GM23338 (cell line): ENCODE measurements around the gene JAG2. TPM values are rescaled to one million over a fixed set of nuclear protein-coding genes. Genes with fewer than 3 reads are reported as not detected.

Experiments
- ATAC-seq: fragments of 200-7000 bp; cut with Tn5 transposase; 3 replicates; pipeline ENCODE4 v1.9.1; 2020
- DNase-seq: peaks from one replicate; pipeline ENCODE4 v3.0.0-alpha.2; 2015; ENCODE audit warnings: low spot score
- H2AFZ ChIP-seq: fragments of 200-600 bp; sonication (generic); 2 replicates; pipeline ENCODE4 v1.8.0; 2016; ENCODE audit warnings: antibody characterized with exemption, mild to moderate bottlenecking, moderate library complexity
- H3F3A ChIP-seq: fragments of 200-600 bp; sonication (generic); replicated peaks from 2 replicates; pipeline ENCODE4 v1.8.0; 2017; ENCODE audit warnings: antibody characterized with exemption, mixed run types, low read depth
- H3K27ac ChIP-seq: fragments of 200-600 bp; sonication (generic); 2 replicates; pipeline ENCODE4 v1.6.1; 2016; ENCODE audit warnings: low read depth
- H3K27me3 ChIP-seq: fragments of 200-600 bp; sonication (generic); 2 replicates; pipeline ENCODE4 v1.8.0; 2016; ENCODE audit warnings: mild to moderate bottlenecking, mixed run types, moderate library complexity; ENCODE audit not compliant: insufficient read depth
- H3K36me3 ChIP-seq: fragments of 200-600 bp; sonication (generic); 2 replicates; pipeline ENCODE4 v1.8.0; 2016; ENCODE audit warnings: mild to moderate bottlenecking; ENCODE audit not compliant: insufficient read depth
- H3K4me1 ChIP-seq: fragments of 200-600 bp; sonication (generic); 2 replicates; pipeline ENCODE4 v1.8.0; 2016; ENCODE audit warnings: mild to moderate bottlenecking, moderate library complexity; ENCODE audit not compliant: insufficient read depth
- H3K4me2 ChIP-seq: fragments of 200-600 bp; sonication (generic); 2 replicates; pipeline ENCODE4 v1.7.1; 2017; ENCODE audit warnings: mixed run types
- H3K4me3 ChIP-seq: fragments of 200-600 bp; sonication (generic); 2 replicates; pipeline ENCODE4 v1.6.1; 2016; ENCODE audit warnings: mixed run types
- H3K79me2 ChIP-seq: fragments of 200-600 bp; sonication (generic); replicated peaks from 2 replicates; pipeline ENCODE4 v1.8.0; 2017; ENCODE audit warnings: mild to moderate bottlenecking; ENCODE audit not compliant: insufficient read depth
- H3K9me2 ChIP-seq: fragments of 200-600 bp; sonication (generic); 2 replicates; pipeline ENCODE4 v1.8.0; 2017; ENCODE audit not compliant: insufficient read depth
- H4K20me1 ChIP-seq: fragments of 200-600 bp; sonication (generic); replicated peaks from 2 replicates; pipeline ENCODE4 v1.8.0; 2017; ENCODE audit warnings: mild to moderate bottlenecking; ENCODE audit not compliant: insufficient read depth
- H3K27ac Mint-ChIP-seq: 2 replicates; pipeline ENCODE4 v1.8.0; 2020; ENCODE audit warnings: inconsistent platforms, mild to moderate bottlenecking, moderate library complexity, mixed read lengths
- H3K27me3 Mint-ChIP-seq: 3 replicates; pipeline ENCODE4 v1.8.0; 2022; ENCODE audit warnings: low read depth, mild to moderate bottlenecking, moderate library complexity, mixed read lengths, inconsistent platforms; ENCODE audit not compliant: insufficient read depth, poor library complexity
- H3K36me3 Mint-ChIP-seq: 3 replicates; pipeline ENCODE4 v1.8.0; 2021; ENCODE audit warnings: low read depth, mild to moderate bottlenecking, inconsistent platforms, moderate library complexity, mixed read lengths
- H3K4me1 Mint-ChIP-seq: 3 replicates; pipeline ENCODE4 v1.8.0; 2020; ENCODE audit warnings: mild to moderate bottlenecking, inconsistent platforms, mixed read lengths
- H3K4me3 Mint-ChIP-seq: 3 replicates; pipeline ENCODE4 v1.8.0; 2021; ENCODE audit warnings: moderate library complexity, mild to moderate bottlenecking, inconsistent platforms, mixed read lengths
- H3K9me3 Mint-ChIP-seq: 3 replicates; pipeline ENCODE4 v1.8.0; 2020; ENCODE audit warnings: moderate library complexity, mild to moderate bottlenecking, inconsistent platforms, mixed read lengths
- CREB1 ChIP-seq: fragments of 250-450 bp; sonication (Bioruptor Pico); IDR thresholded peaks from 2 replicates; pipeline ENCODE4 v1.5.0; 2020; ENCODE audit warnings: low read depth, mild to moderate bottlenecking, moderate library complexity
- EZH2 ChIP-seq: fragments of 200-600 bp; sonication (generic); IDR thresholded peaks from one replicate; pipeline ENCODE4 v1.8.0; 2017; ENCODE audit warnings: antibody characterized with exemption, mild to moderate bottlenecking, low read depth; ENCODE audit not compliant: unreplicated experiment
- EZH2phosphoT487 ChIP-seq: fragments of 200-600 bp; sonication (generic); IDR thresholded peaks from one replicate; pipeline ENCODE4 v1.8.1; 2018; ENCODE audit warnings: antibody characterized with exemption; ENCODE audit not compliant: unreplicated experiment
- JUNB ChIP-seq: IDR thresholded peaks from one replicate; pipeline ENCODE4 v1.6.1; 2016; ENCODE audit warnings: antibody characterized with exemption; ENCODE audit not compliant: unreplicated experiment
- NANOG ChIP-seq: IDR thresholded peaks from 2 replicates; pipeline ENCODE4 v1.6.1; 2016; ENCODE audit warnings: antibody characterized with exemption, borderline replicate concordance
- POLR2AphosphoS5 ChIP-seq: IDR thresholded peaks from 2 replicates; pipeline ENCODE4 v1.6.1; 2016; ENCODE audit warnings: antibody characterized with exemption, low read depth
- STAT1 ChIP-seq: IDR thresholded peaks from one replicate; pipeline ENCODE4 v1.6.1; 2016; ENCODE audit warnings: antibody characterized with exemption; ENCODE audit not compliant: unreplicated experiment
- ZNF114 ChIP-seq: fragments of 250-450 bp; sonication (Bioruptor Pico); IDR thresholded peaks from 2 replicates; pipeline ENCODE4 v1.5.0; 2020; ENCODE audit warnings: mild to moderate bottlenecking, moderate library complexity
- ZNF331 ChIP-seq: fragments of 250-450 bp; sonication (Bioruptor Pico); IDR thresholded peaks from 2 replicates; pipeline ENCODE4 v1.5.0; 2020; ENCODE audit warnings: low read depth, mild to moderate bottlenecking, moderate library complexity
- polyA plus RNA-seq: library from polyadenylated mRNA; unstranded; fragments of >200 nt; fragmentation: Nextera tagmentation; extraction: Ambion mirVana; gene quantifications from 2 replicates; pipeline ENCODE4 v1.2.1, GENCODE V29; 2016
- total RNA-seq: library from RNA; depleted of rRNA; stranded (reverse); fragments of >200 nt; shearing (Covaris generic); gene quantifications from 2 replicates; pipeline ENCODE4 v1.2.3, GENCODE V29; 2014
- TF ChIP-seq, protein P1 (sequence below): IDR thresholded peaks from one replicate; pipeline ENCODE4 v1.6.1; 2018; ENCODE audit warnings: antibody characterized with exemption; ENCODE audit not compliant: unreplicated experiment
- TF ChIP-seq, protein P2 (sequence below): IDR thresholded peaks from 2 replicates; pipeline ENCODE4 v1.6.1; 2016; ENCODE audit warnings: antibody characterized with exemption
- TF ChIP-seq, protein P3 (sequence below), 2 experiments: fragments of 200-600 bp in 1 of 2; sonication (generic) in 1 of 2; conservative IDR thresholded peaks; 2 replicates each; pipeline versions ENCODE4 v1.5.1 to v1.6.1; 2016 to 2017; ENCODE audit warnings: antibody characterized with exemption in 2 of 2, low read depth in 2 of 2, mild to moderate bottlenecking in 2 of 2, moderate library complexity in 1 of 2
- TF ChIP-seq, protein P4 (sequence below): fragments of 250-450 bp; sonication (Bioruptor Pico); IDR thresholded peaks from 2 replicates; pipeline ENCODE4 v1.5.0; 2020; ENCODE audit warnings: mild to moderate bottlenecking, moderate library complexity

The JAG2 gene
- total and polyA plus RNA-seq, 2 experiments from 2014 or later: 1.9 to 10.3 TPM

DNA sequence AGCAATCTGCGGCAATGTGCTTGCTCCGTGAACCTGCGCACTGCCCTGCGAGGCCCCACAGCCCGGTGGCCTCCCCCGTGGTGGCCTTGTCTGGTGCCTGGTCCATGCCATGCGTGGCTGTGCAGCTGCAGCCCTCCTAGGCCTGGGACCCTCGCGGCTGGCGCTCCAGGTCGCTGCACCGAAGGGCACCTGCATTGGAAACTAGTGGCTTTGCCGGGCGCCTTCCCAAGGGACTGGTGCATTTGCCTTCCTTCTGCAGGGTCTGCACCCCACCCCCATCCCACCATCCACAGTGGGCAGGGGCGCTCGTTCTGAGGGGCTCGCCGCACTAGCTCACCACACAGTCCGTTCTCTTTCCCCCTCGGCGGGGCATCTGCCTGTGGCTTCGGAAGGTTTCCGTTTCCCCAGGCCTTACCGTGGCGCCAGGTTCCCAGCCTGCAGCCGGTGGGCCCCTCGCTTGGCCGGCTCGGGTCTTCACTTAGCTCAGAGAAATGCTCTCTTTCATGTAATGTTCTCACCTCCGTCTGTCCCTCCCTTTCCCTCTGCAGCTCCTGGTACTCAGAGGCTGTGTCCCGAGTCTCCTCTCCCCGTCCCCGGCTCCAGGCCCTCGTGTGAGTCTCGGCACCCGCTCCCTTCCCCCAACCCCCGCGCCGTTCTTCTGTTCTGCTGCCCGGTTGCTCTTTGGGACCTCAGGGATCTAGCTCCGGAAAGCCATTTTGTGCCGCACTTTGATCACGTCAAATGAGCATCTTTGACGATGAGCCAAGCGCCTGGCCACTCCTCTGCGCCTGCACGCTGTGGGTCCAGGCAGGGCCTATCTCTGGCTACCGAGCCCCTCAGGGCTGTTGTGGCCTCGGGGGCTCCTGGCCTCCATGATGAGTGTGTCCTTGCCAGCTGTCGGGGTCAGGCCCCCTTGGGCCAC, 31.9 kb downstream of the JAG2 start:
- no peaks in the 10 kb centered on the region; the same call in 2 of the 3 replicates for H3K4me1 Mint-ChIP-seq
- Histone ChIP-seq H4K20me1 (no peaks in the 10 kb centered on the region), H2AFZ (peak overlapping the region; percentile 66; the same call in 1 of the 2 replicates), H3K27me3 (no peaks in the 10 kb centered on the region), H3K4me3 (no peak overlapping the region), H3K27ac (no peak overlapping the region), H3K36me3 (no peaks in the 10 kb centered on the region), H3K4me1 (no peaks in the 10 kb centered on the region), H3F3A (no peaks in the 10 kb centered on the region), H3K79me2 (no peaks in the 10 kb centered on the region), H3K4me2 (no peak overlapping the region), H3K9me2 (no peaks in the 10 kb centered on the region)
- peaks cover 20% of the 10 kb centered on the region for H3K9me3 Mint-ChIP-seq
- TF ChIP-seq, protein P1, sequence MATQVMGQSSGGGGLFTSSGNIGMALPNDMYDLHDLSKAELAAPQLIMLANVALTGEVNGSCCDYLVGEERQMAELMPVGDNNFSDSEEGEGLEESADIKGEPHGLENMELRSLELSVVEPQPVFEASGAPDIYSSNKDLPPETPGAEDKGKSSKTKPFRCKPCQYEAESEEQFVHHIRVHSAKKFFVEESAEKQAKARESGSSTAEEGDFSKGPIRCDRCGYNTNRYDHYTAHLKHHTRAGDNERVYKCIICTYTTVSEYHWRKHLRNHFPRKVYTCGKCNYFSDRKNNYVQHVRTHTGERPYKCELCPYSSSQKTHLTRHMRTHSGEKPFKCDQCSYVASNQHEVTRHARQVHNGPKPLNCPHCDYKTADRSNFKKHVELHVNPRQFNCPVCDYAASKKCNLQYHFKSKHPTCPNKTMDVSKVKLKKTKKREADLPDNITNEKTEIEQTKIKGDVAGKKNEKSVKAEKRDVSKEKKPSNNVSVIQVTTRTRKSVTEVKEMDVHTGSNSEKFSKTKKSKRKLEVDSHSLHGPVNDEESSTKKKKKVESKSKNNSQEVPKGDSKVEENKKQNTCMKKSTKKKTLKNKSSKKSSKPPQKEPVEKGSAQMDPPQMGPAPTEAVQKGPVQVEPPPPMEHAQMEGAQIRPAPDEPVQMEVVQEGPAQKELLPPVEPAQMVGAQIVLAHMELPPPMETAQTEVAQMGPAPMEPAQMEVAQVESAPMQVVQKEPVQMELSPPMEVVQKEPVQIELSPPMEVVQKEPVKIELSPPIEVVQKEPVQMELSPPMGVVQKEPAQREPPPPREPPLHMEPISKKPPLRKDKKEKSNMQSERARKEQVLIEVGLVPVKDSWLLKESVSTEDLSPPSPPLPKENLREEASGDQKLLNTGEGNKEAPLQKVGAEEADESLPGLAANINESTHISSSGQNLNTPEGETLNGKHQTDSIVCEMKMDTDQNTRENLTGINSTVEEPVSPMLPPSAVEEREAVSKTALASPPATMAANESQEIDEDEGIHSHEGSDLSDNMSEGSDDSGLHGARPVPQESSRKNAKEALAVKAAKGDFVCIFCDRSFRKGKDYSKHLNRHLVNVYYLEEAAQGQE: no peak
- no peak for TF ChIP-seq NANOG
- no peak for TF ChIP-seq ZNF114 (CRISPR knock-in tag)
- TF ChIP-seq POLR2AphosphoS5: no peak
- TF ChIP-seq CREB1: no peak
- TF ChIP-seq, protein P2, sequence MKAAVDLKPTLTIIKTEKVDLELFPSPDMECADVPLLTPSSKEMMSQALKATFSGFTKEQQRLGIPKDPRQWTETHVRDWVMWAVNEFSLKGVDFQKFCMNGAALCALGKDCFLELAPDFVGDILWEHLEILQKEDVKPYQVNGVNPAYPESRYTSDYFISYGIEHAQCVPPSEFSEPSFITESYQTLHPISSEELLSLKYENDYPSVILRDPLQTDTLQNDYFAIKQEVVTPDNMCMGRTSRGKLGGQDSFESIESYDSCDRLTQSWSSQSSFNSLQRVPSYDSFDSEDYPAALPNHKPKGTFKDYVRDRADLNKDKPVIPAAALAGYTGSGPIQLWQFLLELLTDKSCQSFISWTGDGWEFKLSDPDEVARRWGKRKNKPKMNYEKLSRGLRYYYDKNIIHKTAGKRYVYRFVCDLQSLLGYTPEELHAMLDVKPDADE: no peak
- TF ChIP-seq ZNF331 (CRISPR knock-in tag): no peak
- TF ChIP-seq STAT1: no peak
- TF ChIP-seq, protein P3, sequence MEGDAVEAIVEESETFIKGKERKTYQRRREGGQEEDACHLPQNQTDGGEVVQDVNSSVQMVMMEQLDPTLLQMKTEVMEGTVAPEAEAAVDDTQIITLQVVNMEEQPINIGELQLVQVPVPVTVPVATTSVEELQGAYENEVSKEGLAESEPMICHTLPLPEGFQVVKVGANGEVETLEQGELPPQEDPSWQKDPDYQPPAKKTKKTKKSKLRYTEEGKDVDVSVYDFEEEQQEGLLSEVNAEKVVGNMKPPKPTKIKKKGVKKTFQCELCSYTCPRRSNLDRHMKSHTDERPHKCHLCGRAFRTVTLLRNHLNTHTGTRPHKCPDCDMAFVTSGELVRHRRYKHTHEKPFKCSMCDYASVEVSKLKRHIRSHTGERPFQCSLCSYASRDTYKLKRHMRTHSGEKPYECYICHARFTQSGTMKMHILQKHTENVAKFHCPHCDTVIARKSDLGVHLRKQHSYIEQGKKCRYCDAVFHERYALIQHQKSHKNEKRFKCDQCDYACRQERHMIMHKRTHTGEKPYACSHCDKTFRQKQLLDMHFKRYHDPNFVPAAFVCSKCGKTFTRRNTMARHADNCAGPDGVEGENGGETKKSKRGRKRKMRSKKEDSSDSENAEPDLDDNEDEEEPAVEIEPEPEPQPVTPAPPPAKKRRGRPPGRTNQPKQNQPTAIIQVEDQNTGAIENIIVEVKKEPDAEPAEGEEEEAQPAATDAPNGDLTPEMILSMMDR (conservative IDR thresholded peaks at IDR 0.05; ENCODE audit: low read depth in 2 of 2): no peak
- TF ChIP-seq, protein P4, sequence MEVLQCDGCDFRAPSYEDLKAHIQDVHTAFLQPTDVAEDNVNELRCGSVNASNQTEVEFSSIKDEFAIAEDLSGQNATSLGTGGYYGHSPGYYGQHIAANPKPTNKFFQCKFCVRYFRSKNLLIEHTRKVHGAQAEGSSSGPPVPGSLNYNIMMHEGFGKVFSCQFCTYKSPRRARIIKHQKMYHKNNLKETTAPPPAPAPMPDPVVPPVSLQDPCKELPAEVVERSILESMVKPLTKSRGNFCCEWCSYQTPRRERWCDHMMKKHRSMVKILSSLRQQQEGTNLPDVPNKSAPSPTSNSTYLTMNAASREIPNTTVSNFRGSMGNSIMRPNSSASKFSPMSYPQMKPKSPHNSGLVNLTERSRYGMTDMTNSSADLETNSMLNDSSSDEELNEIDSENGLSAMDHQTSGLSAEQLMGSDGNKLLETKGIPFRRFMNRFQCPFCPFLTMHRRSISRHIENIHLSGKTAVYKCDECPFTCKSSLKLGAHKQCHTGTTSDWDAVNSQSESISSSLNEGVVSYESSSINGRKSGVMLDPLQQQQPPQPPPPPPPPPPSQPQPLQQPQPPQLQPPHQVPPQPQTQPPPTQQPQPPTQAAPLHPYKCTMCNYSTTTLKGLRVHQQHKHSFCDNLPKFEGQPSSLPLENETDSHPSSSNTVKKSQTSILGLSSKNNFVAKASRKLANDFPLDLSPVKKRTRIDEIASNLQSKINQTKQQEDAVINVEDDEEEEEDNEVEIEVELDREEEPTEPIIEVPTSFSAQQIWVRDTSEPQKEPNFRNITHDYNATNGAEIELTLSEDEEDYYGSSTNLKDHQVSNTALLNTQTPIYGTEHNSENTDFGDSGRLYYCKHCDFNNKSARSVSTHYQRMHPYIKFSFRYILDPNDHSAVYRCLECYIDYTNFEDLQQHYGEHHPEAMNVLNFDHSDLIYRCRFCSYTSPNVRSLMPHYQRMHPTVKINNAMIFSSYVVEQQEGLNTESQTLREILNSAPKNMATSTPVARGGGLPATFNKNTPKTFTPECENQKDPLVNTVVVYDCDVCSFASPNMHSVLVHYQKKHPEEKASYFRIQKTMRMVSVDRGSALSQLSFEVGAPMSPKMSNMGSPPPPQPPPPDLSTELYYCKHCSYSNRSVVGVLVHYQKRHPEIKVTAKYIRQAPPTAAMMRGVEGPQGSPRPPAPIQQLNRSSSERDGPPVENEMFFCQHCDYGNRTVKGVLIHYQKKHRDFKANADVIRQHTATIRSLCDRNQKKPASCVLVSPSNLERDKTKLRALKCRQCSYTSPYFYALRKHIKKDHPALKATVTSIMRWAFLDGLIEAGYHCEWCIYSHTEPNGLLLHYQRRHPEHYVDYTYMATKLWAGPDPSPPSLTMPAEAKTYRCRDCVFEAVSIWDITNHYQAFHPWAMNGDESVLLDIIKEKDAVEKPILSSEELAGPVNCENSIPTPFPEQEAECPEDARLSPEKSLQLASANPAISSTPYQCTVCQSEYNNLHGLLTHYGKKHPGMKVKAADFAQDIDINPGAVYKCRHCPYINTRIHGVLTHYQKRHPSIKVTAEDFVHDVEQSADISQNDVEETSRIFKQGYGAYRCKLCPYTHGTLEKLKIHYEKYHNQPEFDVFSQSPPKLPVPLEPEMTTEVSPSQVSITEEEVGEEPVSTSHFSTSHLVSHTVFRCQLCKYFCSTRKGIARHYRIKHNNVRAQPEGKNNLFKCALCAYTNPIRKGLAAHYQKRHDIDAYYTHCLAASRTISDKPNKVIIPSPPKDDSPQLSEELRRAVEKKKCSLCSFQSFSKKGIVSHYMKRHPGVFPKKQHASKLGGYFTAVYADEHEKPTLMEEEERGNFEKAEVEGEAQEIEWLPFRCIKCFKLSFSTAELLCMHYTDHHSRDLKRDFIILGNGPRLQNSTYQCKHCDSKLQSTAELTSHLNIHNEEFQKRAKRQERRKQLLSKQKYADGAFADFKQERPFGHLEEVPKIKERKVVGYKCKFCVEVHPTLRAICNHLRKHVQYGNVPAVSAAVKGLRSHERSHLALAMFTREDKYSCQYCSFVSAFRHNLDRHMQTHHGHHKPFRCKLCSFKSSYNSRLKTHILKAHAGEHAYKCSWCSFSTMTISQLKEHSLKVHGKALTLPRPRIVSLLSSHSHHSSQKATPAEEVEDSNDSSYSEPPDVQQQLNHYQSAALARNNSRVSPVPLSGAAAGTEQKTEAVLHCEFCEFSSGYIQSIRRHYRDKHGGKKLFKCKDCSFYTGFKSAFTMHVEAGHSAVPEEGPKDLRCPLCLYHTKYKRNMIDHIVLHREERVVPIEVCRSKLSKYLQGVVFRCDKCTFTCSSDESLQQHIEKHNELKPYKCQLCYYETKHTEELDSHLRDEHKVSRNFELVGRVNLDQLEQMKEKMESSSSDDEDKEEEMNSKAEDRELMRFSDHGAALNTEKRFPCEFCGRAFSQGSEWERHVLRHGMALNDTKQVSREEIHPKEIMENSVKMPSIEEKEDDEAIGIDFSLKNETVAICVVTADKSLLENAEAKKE (CRISPR knock-in tag): no peak
- no peak for TF ChIP-seq EZH2phosphoT487
- no peak for TF ChIP-seq JUNB
- TF ChIP-seq EZH2: no peak
- no peak overlapping the region for H3K27ac Mint-ChIP-seq
- DNase-seq: peak; percentile 55
- H3K36me3 Mint-ChIP-seq: peaks cover 5% of the 10 kb centered on the region; the same call in 2 of the 3 replicates
- peak; percentile 67 for ATAC-seq
- no peak overlapping the region for H3K4me3 Mint-ChIP-seq
- peaks cover 7% of the 10 kb centered on the region for H3K27me3 Mint-ChIP-seq
